ENCODE data around the gene MAN1C1.
"Not testable (repeated sequence)": the region's sequence is repeated elsewhere in the genome, so short reads cannot be mapped to it uniquely, and the experiment has no call there.

The MAN1C1 gene

DNA sequence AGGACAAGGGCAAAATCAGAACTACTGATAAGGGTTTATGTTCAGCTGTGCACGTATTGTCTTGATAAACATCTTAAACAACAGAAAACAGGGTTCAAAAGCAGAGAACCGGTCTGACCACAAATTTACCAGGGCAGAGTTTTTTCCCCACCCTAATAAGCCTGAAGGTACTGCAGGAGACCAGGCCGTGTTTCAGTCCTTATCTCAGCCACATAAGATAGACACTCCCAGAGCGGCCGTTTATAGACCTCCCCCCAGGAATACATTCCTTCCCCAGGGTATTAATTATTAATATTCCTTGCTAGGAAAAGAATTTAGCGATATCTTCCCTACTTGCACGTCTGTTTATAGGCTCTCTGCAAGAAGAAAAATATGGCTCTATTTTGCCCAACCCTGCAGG is 19.6 kb downstream of the MAN1C1 start:
- DNase-seq (ENCODE audit: low spot score), result not testable (repeated sequence)

DNA sequence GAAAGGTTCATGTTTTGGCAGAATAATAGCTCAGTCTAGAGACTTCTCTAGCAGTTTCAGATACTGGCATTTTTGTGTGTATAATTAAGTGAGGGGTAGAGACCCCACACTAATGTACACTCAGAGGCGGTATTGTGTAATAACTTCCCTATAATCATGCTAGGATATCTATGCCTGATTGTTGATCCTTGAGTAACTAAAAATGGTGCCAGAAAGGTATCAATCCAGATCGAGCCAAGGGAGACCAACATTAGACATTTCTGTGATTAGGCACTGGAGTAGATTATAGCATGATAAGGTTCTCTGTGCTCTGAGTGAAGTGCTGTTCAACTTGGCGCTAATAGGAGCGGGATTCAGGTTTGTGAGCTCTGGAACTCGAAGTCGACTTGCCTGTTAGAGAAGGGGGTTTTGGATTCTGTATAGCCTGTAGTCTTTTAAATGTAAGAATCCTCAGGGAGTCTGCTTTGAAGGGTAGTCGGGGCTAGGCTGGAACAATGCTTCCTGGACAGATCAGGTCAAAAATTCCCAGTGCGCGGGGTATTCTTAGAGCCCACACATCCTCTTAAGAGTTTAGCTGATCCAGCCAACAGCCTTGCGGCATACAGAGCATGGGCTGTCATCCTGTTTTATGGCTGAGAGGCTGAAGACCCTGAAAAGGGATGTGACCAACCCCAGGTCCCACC is 24.2 kb downstream of the MAN1C1 start:
- DNase-seq (ENCODE audit: low spot score), result no peak

DNA sequence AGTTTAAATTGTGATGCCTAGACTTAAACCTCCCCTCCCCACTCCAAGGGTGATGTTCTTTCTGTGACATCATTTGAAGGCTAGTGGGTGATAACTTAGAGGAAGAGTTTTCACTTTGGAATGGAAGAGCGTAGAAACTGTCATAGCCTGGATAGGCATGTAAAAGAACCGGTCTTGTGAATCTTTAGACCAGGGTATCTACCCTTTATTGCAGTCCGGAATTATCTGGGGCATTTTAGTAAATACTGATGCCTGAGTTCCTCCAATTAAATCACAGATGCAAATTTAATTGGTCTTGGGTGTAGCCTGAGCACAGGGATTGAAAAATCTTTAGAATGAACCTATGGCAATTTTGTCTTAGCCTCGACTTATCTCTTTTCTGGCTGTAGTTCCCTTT is 24.7 kb downstream of the MAN1C1 start:
- DNase-seq (ENCODE audit: low spot score), result no peak

DNA sequence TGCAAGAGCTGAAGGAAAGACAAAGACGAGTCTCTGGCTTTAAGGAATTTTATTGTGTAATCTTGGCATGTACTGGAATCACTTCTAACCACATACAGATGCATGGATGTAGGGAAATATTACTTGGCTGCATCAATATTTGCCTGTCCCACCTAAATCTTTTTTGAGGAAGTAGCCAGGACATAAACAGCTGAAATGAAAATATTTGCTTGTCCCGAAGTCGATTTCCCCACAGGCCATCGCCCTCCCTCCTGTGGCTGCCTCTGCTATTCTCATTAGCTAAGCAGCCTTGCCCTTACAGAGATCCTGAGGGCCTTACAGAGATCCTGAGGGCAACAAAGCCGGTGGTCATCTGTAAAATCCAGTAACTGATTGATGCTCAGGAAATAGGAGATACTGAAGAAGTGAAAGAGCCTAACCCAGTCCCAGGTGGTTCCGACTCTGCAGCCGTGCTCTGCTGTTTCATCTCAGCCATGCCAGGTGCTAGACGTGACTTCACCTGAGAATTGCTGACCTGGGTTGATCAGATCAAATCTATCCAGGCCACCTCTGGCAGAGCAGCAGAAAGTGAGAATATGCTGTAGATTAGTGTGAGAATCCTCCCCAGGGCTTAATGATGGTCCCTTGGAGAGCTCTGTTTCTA is 25.5 kb downstream of the MAN1C1 start:
- DNase-seq (ENCODE audit: low spot score), result no peak

DNA sequence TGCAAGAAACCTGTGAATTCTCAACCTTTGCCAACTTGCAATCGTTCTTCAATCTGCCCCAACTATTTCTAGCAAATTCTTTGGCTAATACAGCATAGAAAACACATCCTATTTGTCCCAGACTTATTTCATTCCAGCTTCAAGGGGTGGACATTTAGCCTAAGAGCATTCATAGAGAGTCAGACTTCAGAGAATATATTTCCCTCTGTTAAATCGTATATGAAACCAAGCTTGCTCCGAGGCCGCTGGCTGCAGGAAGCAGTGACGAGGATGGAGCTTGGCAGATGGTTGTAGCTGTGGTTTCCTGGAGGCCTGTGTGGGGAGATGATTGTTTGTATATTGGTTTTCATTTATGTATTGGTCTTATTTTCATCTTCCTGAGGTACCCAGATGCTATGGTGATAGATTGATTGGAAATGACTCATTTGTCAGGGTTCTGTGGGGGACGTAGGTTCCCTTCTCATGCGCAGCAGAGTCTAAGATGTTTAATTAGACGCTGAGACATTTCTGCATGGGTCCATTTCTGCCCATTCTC is 26.1 kb downstream of the MAN1C1 start:
- no peak for DNase-seq (ENCODE audit: low spot score)

DNA sequence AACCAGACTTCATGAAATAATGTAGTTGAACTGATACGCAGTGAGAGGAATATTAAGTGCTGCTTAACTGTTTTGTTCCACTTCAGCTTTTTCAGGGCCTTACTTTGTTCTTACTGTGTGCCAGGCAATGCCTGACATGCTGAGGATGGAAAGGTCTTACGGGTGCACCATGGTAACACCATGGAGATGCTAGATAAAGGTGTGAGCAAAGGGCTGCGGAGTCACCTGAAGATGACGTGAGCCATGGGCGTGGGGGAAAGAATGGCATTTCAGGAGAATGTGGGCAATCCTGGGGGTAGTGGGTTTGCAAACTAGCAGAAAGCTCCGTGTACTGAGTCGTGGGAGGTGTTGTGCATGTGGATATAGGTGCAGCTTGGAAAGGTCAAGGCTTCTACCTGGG is 27.3 kb downstream of the MAN1C1 start:
- no peak for DNase-seq (ENCODE audit: low spot score)

DNA sequence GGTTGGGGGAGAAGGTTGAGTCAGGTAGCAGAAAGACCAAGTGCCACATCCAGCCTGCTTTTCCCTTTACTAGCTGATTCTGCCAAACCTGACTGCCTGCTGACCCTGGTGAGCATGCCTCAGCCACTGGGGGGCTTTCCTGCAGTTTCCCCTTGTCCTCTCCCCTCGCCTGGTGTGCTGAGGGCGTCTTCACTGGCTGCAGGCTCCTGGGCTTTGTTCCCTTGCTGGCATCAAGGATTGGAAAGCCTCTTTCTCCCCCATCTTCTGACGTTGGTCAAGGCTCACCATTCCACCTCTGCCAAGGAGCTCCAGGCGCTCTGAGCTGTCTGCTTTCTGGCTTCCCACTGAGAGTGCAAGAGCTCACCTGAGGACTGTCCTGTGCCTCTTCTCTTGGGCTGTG is 28.4 kb downstream of the MAN1C1 start:
- DNase-seq (ENCODE audit: low spot score), result no peak

DNA sequence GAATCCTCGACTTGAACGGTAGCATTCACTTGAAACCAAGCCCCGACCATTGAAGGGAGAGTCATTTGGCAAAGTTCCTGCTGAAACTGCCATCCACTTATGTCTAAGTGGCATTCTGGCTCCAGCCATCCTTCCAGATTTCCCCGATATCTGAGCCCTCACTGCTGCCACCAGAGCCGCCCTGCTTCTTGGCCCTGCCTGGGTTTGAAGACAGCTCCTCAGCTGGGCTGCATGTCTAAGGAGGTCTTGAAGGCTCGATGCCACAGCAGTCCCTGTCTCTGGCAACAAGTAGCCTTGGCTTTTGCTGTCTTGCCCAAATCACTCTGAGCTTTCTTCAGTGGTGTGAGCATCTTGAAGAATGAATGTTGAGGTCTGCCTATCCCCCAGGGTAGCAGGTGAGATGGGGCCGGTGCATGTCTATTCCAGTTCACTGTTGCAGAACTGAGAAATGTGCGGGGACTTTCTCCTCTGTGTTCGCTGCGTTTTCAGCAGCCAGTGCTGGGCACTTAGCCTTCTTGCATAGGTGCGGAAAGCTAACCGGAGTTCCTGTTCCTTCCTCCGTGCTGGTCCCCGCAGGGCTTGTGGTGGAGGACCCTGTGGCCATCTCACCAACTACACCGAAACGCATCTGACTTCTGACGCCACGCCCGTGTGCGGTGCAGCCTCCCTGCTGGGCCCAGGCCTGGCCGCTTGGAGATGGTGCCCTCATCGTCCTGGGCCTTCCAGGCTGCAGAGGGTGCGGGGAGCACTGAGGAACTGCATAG is 29.2 kb downstream of the MAN1C1 start:
- DNase-seq (ENCODE audit: low spot score), result no peak

DNA sequence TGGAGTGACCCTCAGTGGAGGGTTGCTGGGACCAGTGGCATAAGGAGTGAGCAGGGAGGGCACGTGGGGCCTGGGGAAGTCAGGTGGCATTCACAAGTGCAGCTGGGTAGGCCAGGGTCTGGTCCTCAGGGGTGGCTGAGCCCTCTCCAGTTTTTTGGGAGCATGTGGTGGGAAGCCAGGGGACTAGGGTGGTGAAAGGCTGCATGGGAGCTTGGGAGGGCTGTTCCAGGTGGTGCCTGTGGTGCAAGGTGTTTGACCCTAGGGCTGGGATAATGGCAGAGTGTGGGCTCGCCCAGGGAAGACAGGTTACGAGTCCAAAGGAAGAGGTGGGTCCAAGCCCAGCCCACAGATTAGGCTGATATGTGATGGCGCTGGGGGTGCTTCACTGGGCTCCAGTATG is 30.5 kb downstream of the MAN1C1 start:
- no peak for DNase-seq (ENCODE audit: low spot score)

DNA sequence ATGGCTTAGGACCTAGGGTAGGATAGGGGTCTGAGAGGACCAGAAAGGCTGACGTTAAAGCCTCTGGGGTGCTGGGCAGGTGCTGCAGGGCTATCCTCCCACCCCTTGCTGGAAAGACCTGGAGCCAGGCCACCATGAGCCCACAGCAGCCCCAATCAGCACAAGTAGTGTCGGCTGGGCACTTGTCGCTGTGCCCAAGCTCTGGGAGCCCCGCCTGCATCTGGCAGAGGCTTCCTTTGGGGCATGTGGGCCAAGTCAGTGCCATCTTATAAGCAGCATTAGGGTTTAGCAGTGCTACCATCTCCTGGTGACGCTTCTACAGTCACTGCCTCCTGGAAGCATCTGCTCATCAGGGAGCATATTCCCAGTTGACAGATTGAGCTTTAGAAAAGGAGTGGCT is 31.3 kb downstream of the MAN1C1 start:
- no peak for DNase-seq (ENCODE audit: low spot score)

DNA sequence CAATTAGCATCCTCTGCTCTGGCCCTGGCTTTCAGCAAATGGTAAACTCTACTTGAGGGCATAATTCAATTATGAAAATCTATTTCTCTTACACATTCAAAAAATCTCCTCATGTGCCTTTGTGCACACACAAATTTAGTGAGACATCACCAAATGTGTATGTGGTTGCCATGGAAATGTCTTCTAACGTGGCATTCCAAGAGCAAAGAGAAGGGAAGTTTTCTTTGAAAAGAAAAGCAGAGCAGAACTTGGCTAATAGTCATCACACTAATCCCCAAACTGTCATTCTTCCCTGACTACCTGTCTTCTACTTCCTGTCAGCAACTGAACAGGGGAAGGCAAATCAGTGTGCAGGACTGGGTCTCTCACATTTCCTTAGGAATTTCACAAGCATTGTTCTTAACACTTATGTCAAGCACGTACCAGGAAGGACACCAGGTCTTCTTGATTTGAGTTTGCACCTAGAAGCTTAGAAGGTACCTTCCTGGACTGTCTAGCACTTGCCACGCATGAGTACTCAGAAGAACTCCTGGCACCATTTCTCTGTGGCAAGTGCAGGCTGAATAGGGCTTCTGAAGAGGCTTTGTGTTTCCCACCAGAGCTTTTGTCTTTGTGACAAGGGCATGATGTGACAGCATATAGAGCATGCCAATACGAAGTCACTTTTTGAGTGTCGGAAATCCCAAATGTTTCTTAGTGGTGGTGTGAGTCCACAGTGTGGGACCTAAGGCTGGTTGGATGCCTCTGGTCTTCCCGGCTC is 32.3 kb downstream of the MAN1C1 start:
- DNase-seq (ENCODE audit: low spot score), result no peak

DNA sequence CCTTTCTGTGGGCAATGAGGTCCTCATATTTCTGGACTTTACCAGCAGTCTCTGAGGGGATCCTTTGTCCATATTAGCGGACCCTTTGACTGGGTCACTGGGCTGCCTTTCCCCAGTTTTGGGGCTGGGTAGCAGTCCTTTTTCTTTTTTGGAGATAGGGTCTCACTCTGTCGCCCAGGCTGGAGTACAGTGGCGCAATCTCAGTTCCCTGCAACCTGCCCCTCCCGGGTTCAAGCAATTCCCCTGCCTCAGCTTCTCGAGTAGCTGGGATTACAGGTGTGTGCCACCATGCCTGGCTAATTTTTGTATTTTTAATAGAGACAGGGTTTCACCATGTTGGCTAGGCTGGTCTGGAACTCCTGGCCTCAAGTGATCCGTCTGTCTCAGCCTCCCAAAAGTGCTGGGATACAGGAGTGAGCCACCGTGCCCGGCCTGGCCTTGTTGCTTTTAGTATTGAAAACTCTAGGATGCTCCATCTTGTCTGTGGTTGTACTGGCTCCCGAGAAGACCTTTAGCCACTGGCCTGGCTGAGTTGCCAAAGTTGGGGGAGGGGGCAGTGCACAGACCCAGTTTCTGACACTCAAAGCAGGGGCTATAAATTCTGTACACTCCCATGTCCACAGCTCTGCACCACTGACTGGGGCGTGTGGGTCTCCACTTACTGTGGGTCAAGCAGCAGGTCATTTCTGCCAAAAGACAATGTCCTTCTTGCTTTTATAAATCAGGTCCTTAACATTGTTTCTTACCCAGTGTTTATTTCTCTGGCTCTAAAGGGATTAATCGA is 33.1 kb downstream of the MAN1C1 start:
- no peak for DNase-seq (ENCODE audit: low spot score)

DNA sequence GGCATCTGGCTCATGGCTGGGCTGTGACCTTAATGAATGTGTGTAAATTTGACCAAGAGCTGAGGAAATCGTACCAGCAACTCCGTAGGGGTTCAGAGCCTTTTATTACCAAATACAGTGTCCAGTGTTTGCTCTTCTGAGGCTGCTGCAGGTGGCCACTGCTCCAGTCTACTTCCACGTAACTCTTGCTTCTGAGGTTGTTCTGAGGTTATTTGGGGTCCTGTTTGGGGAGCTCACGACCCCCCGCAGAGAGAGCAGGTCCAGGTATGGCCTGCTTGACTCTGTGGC is 33.6 kb downstream of the MAN1C1 start:
- DNase-seq (ENCODE audit: low spot score), result no peak

DNA sequence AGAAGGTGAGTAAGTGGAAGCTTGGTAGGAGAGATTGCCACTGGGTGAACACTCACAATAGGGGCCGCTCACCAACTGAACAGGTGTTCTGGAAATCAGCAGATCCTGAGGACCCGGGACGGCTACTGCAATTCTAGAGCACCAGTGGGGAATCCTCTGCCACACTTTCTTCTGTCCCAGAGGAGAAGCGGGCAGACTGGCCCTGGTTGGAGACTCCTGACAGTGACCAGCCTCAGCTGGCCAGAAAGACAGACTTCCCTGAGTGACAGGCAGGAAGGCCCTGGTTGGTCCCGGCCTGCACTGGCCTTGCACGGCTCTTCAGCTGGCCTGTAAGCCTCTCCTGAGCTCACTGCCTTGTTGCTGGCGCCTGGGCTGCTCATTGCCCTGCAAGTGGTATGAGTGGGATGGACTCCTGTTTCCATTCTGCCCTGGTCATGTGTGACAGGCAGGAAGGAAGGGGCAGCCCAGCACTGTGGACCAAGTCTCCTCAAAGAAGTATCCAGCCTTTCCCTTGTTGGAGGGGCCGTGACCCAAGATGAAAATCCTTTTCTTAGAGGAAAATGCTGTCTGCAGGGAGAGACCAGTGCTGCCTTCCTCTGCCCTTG is 34.5 kb downstream of the MAN1C1 start:
- DNase-seq (ENCODE audit: low spot score), result no peak

DNA sequence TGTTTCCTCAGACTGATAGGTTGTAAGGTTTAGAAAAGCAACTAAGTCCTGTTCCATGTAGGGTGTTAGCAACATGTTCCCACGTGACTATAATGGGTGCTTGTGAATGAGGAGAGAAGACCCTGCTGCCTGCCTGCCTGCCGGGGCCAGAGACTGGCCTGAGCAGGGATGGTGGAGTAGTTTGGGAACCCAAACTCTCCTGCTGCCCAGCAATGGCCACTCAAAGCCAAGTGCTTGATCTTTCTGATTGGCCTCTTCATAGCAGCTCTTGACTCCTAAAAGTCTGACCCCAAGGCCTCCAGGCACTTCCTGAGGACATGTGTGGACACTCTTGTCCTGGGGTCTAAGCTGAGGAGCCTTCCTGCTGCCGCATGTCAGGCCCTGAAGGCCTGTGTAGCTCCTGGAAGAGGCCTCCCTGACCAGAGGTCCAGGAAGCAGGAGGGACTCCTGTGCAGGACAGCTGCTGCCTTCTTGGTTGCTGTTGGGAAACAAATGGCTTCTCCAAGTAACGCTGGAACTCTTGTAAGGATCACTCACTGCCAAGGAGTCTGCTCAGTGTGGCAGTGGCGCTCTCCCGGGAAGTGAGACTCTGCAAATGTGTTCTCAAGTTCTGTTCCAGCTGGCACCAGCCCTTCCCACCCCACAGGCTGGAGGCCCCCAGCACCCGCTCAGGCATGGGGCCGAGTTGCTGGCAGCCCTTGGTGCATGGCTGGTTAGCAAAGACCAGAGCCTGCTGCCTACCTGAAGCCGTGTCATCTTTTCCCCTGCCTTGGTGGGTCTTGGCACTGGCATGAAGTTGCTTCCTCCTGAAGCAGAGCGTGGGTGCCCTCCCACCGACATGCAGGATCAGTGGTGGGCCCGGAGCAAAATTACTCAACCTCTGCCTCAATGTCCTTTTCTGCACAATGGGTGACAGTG is 35.5 kb downstream of the MAN1C1 start:
- DNase-seq (ENCODE audit: low spot score), result no peak

DNA sequence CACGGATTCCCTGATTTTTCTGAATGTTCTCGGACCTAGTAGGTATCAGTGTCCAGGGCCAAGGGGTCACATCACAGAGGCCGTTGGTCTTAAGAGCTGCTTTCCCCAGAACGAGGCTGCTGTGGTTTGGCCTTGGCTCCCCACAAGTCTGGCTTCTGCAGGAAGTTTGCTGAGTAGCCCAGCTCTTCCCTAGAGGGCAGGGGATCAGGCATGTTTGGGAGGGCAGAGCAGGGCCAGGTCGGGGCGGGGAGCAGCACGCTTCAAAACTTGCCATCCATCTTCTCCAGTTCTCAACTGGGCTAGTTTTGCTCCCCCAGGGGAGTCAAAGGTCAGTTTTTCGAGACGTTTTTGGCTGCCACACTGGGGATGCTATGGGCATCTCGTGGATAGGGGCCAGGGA is 37.0 kb downstream of the MAN1C1 start:
- DNase-seq (ENCODE audit: low spot score), result no peak

DNA sequence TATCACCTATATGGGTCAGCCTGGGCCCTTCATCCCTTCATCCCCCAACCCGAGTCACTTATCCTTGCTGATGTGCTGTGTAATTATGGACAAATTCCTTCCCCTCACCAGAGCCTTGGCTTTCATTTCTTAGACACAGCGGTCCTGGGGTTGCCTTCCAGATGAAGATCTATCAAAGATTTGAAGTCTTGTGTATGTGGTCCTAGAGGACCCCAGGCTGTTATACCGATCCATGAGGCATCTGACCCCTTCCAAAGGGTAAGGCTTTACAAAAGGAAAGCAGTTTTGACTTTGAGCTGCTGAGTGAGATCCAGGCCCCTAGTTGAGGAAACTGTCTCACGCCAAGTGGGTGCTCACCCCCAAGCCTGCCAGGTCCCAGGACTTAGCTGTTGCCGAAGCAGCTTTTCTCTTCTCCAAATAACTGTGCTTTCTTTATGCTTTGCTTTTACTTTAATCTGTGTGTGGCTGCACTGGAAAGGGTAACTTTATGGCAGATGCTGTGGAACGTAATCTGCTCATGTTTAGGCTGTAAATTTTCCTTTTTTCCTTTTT is 37.6 kb downstream of the MAN1C1 start:
- DNase-seq (ENCODE audit: low spot score), result no peak

DNA sequence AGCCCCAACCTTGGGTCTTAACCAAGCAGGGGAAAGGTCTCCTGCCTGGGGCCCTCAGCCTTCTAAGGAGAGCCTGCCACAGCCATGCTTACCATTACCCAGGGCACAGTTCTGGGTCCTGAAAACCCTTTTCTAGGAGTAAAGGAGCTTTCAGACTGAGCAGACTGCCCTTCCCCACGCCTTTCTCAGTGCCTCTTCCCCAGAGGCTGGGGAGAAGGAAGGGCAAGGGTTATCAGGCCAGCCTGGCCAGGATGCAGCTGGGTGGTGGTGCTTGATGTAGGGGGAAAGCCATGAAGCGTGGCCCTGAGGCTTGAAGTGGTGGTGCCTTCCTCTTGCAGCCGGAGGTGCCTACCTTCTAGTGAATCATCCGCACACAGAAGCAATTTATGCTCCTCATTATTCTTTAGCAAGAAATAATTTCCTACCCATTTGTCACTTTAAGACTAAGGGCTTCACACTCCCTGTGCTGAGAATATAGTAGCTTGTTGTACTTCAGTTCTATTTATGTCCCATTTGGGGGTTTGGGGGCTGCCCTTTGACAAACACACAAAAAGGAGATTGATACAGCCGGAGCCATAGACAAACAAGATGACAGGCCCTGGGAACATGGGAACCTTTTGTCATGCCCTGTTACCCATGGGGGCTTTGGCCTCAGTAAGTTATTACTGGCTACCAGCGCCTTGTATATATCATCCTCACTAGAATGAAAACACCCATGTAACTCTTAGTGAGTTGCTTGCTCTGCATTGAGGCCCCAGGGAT is 40.7 kb downstream of the MAN1C1 start:
- no peak for DNase-seq (ENCODE audit: low spot score)

Measured in hematopoietic multipotent progenitor cell treated with erythropoietin and hydrocortisone succinate and interleukin-3 and kit ligand, for 17 days (in vitro differentiated cells).